Erythroblast (primary cell): ENCODE measurements around the gene KCNN4.

ENCODE experiments used
- GATA1 ChIP-seq: IDR thresholded peaks from 2 replicates; pipeline ENCODE4 v1.6.1; 2011; ENCODE audit warnings: low read depth, mild to moderate bottlenecking, control low read depth, low read length, moderate library complexity
- POLR2A ChIP-seq: IDR thresholded peaks from 2 replicates; pipeline ENCODE4 v1.6.1; 2011; ENCODE audit warnings: mild to moderate bottlenecking, low read length

- TF ChIP-seq POLR2A (no peak), GATA1 (no peak)
These were observed 39.5 kb downstream of the KCNN4 start for GRCh38 chr19:43741075-43741825.
